HepG2 (cell line): ENCODE measurements around the gene TNNI2. TPM values are rescaled to one million over a fixed set of nuclear protein-coding genes. Genes with fewer than 3 reads are reported as not detected.

Source experiments
- ATAC-seq: fragments of 200-7000 bp; cut with Tn5 transposase; 3 replicates; pipeline ENCODE4 v1.9.1; 2020; ENCODE audit warnings: mild to moderate bottlenecking, moderate library complexity
- BruUV-seq: library from RNA; stranded (reverse); fragments of 400-500 nt; replicated peaks from 2 replicates; lab custom pipeline; 2021; lab: Mats Ljungman, UMichigan
- CTCF ChIA-PET: fragments of 300-600 bp; formaldehyde crosslinking; extraction: SDS; loops from one replicate; lab custom pipeline; 2021; ENCODE audit warnings: low total read pairs, inconsistent platforms, low intra/inter-chr PET ratio; lab: Yijun Ruan, JAX
- POLR2A ChIA-PET: fragments of 350-600 bp; sonication (Branson Sonifier 250); formaldehyde crosslinking; loops from one replicate; lab custom pipeline; 2020; ENCODE audit warnings: antibody characterized with exemption, inconsistent platforms; lab: Yijun Ruan, JAX
- DNase-seq: peaks from one replicate; pipeline ENCODE4 v3.0.0-alpha.2; 2015; ENCODE audit warnings: low spot score
- FAIRE-seq: peaks from 3 replicates; lab custom pipeline; 2011; peaks lifted over from hg19 to GRCh38; lab: Jason Lieb, UNC
- H2AFZ ChIP-seq: one replicate; pipeline ENCODE4 v1.6.1; 2011; ENCODE audit warnings: low read length, inconsistent platforms
- H3K27ac ChIP-seq: fragments of 300-600 bp; 3 replicates; pipeline ENCODE4 v1.8.0; 2011; ENCODE audit warnings: mixed run types, mild to moderate bottlenecking, mixed read lengths, low read length, inconsistent platforms; ENCODE audit not compliant: insufficient read depth; ENCODE audit errors: extremely low read length
- H3K27me3 ChIP-seq, 2 experiments: fragments of 200-600 bp in 1 of 2; 2 replicates in 1 of 2; 3 replicates in 1 of 2; pipeline versions ENCODE4 v1.6.0 to v1.8.0; 2011; ENCODE audit warnings: low read length in 2 of 2, mild to moderate bottlenecking in 2 of 2, moderate library complexity in 2 of 2, inconsistent platforms in 1 of 2; ENCODE audit not compliant: insufficient read depth in 2 of 2, control insufficient read depth in 1 of 2
- H3K36me3 ChIP-seq, 2 experiments: fragments of 200-600 bp in 1 of 2; replicated peaks in 1 of 2; 2 replicates in 1 of 2; 3 replicates in 1 of 2; pipeline versions ENCODE4 v1.5.1 to v1.8.0; 2011; ENCODE audit warnings: low read length in 2 of 2, inconsistent platforms in 1 of 2; ENCODE audit not compliant: insufficient read depth in 2 of 2, control insufficient read depth in 1 of 2
- H3K4me1 ChIP-seq: 2 replicates; pipeline ENCODE4 v1.5.1; 2012; ENCODE audit warnings: low read length, inconsistent platforms; ENCODE audit not compliant: insufficient read depth
- H3K4me2 ChIP-seq: 2 replicates; pipeline ENCODE4 v1.6.0; 2011; ENCODE audit warnings: low read depth, low read length, inconsistent platforms
- H3K4me3 ChIP-seq, 3 experiments: fragments of 200-600 bp in 1 of 3; sonication (generic), shearing (Covaris generic) in 1 of 3; replicated peaks in 1 of 3; 2 replicates each; pipeline ENCODE4 v1.5.1; 2011 to 2016; ENCODE audit warnings: low read length in 3 of 3, inconsistent platforms in 2 of 3, low read depth in 2 of 3, mild to moderate bottlenecking in 2 of 3, control low read depth in 1 of 3, mixed read lengths in 1 of 3; ENCODE audit not compliant: insufficient read depth in 1 of 3
- H3K79me2 ChIP-seq: one replicate; pipeline ENCODE4 v1.6.1; 2011; ENCODE audit warnings: low read length, inconsistent platforms; ENCODE audit not compliant: insufficient read depth
- H3K9ac ChIP-seq: 2 replicates; pipeline ENCODE4 v1.6.0; 2011; ENCODE audit warnings: mild to moderate bottlenecking, low read depth, low read length, inconsistent platforms; ENCODE audit not compliant: insufficient read depth
- H3K9me3 ChIP-seq: 2 replicates; pipeline ENCODE4 v1.5.1; 2012; ENCODE audit warnings: mild to moderate bottlenecking, low read length
- H4K20me1 ChIP-seq: 2 replicates; pipeline ENCODE4 v1.6.0; 2011; ENCODE audit warnings: inconsistent platforms, mild to moderate bottlenecking, low read length, moderate library complexity; ENCODE audit not compliant: insufficient read depth
- CEBPG ChIP-seq: IDR thresholded peaks from 2 replicates; pipeline ENCODE4 v1.6.1; 2016
- GATA4 ChIP-seq: sonication (generic); IDR thresholded peaks from 2 replicates; pipeline ENCODE4 v1.6.1; 2016; ENCODE audit warnings: antibody characterized with exemption, low read depth, borderline replicate concordance
- RAD21 ChIP-seq: fragments of 450-650 bp; formaldehyde crosslinking; IDR thresholded peaks from 2 replicates; pipeline ENCODE4 v1.5.0; 2020; ENCODE audit warnings: mild to moderate bottlenecking
- SIN3B ChIP-seq: fragments of 150-350 bp; IDR thresholded peaks from 2 replicates; pipeline ENCODE4 v1.6.1; 2014; ENCODE audit warnings: low read length
- SMARCC2 ChIP-seq: fragments of 450-650 bp; IDR thresholded peaks from 2 replicates; pipeline ENCODE4 v1.6.1; 2017; ENCODE audit warnings: antibody characterized with exemption, mild to moderate bottlenecking
- SRSF1 ChIP-seq: fragments of 200-400 bp; formaldehyde crosslinking; optimal IDR thresholded peaks from 2 replicates; pipeline ENCODE3; 2017; ENCODE audit warnings: mild to moderate bottlenecking, low read depth, low read length, moderate library complexity
- ZBTB38 ChIP-seq: sonication (generic); formaldehyde crosslinking; IDR thresholded peaks from 2 replicates; pipeline ENCODE4 v1.5.1; 2020; ENCODE audit warnings: mild to moderate bottlenecking, missing genetic modification reagents
- ZBTB44 ChIP-seq: sonication (generic); formaldehyde crosslinking; IDR thresholded peaks from 2 replicates; pipeline ENCODE4 v1.4.0; 2020; ENCODE audit warnings: missing genetic modification reagents
- ZC3H13 ChIP-seq: sonication (generic); formaldehyde crosslinking; IDR thresholded peaks from 2 replicates; pipeline ENCODE4 v1.8.1; 2023; ENCODE audit warnings: mild to moderate bottlenecking, missing genetic modification reagents, moderate library complexity
- WGBS: methylation state at CpG from one replicate; pipeline ENCODE4 v1.1.6; 2017; ENCODE audit warnings: low lambda C conversion rate; 5-methylcytosine and 5-hydroxymethylcytosine counted together
- in situ Hi-C: cut with HindIII; loops from 2 replicates; pipeline ENCODE4 v1.10.0; 2017; ENCODE audit warnings: low pct_unique_long_range_greater_than_20kb; ENCODE audit not compliant: extremely low pct_ligation_motif_present
- intact Hi-C: fragments of 100-400 bp; cut with micrococcal nuclease; formaldehyde crosslinking; loops from one replicate; pipeline ENCODE4 v1.10.0; 2022; ENCODE audit not compliant: unreplicated experiment
- polyA plus RNA-seq, 8 experiments: library from polyadenylated mRNA; depleted of rRNA in 3 of 8; stranded (reverse) in 7 of 8; unstranded in 1 of 8; fragments of >200 nt; fragmentation: Illumina TruSeq in 4 of 8; extraction: Trizol in 4 of 8; gene quantifications; 2 replicates each; pipeline versions ENCODE4 v1.2.1 to v1.2.3, GENCODE V29; 2011 to 2016; ENCODE audit warnings: low read depth in 4 of 8, missing spikeins in 1 of 8, mixed read lengths in 1 of 8; ENCODE audit not compliant: insufficient read depth in 1 of 8
- total RNA-seq, 5 experiments: library from RNA; depleted of rRNA; stranded (reverse); fragments of >200 nt; fragmentation: Illumina TruSeq; extraction: Trizol; gene quantifications; 2 replicates each; pipeline ENCODE4 v1.2.3, GENCODE V29; 2016; ENCODE audit warnings: low read depth in 1 of 5
- TF ChIP-seq, protein P1 (sequence below): sonication (generic); formaldehyde crosslinking; IDR thresholded peaks from 2 replicates; pipeline ENCODE4 v1.4.0; 2020; ENCODE audit warnings: low read depth, missing genetic modification reagents
- TF ChIP-seq, protein P2 (sequence below): sonication (generic); formaldehyde crosslinking; IDR thresholded peaks from 2 replicates; pipeline ENCODE4 v1.5.0; 2020; ENCODE audit warnings: mild to moderate bottlenecking, missing genetic modification reagents

TNNI2 gene
- total and polyA plus RNA-seq, 2 of the 13 experiments (the other 11 are each of a cell fraction or from before 2014, with no cell fraction given): 7.2 to 12.0 TPM

DNA sequence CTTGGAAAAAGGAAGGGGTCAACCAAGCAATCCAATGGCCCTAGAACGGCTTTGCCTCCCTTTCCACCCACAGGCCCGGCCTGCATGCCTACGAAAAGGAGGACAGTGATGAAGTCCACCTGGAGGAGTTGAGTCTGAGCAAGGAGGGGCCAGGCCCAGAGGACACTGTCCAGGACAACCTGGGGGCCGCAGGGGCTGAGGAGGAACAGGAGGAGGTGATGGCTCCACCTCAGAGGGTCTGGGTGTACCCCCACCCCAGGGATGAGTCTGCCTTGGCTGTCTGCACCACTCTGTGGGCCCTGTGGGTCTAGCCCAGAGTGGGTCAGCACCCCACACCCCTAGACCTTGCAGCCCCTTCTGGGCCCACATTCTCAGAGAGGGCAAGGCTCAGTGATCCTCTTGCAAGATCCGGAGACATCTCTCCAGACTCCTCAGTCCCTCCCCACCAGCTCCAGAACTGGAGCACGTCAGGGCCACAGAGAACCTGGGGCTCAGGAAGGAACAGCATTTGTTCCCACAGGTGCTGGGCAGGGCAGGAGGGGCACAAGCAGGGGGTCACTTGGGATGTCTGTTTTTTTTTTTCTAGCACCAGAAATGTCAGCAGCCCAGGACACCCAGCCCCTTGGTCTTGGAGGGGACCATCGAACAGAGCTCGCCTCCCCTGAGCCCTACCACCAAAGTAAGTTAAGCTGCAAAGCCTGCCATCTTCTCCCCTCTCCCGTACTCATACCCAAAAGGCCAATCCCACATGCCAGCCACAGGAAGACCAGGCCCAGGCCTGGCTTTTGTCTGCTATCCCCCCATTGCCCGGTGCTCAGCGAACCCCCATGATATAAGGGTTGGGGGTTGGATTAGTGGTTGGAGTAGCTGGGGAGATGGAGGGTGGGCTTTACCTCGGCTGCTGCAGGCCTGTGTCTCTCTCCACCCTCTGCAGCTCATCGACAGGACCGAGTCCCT, 44.8 kb downstream of the TNNI2 start (continued):
- TF ChIP-seq ZC3H13 (CRISPR knock-in tag) (no peak), SIN3B (no peak), CEBPG (no peak), ZBTB38 (CRISPR knock-in tag) (no peak)
- TF ChIP-seq, protein P1, sequence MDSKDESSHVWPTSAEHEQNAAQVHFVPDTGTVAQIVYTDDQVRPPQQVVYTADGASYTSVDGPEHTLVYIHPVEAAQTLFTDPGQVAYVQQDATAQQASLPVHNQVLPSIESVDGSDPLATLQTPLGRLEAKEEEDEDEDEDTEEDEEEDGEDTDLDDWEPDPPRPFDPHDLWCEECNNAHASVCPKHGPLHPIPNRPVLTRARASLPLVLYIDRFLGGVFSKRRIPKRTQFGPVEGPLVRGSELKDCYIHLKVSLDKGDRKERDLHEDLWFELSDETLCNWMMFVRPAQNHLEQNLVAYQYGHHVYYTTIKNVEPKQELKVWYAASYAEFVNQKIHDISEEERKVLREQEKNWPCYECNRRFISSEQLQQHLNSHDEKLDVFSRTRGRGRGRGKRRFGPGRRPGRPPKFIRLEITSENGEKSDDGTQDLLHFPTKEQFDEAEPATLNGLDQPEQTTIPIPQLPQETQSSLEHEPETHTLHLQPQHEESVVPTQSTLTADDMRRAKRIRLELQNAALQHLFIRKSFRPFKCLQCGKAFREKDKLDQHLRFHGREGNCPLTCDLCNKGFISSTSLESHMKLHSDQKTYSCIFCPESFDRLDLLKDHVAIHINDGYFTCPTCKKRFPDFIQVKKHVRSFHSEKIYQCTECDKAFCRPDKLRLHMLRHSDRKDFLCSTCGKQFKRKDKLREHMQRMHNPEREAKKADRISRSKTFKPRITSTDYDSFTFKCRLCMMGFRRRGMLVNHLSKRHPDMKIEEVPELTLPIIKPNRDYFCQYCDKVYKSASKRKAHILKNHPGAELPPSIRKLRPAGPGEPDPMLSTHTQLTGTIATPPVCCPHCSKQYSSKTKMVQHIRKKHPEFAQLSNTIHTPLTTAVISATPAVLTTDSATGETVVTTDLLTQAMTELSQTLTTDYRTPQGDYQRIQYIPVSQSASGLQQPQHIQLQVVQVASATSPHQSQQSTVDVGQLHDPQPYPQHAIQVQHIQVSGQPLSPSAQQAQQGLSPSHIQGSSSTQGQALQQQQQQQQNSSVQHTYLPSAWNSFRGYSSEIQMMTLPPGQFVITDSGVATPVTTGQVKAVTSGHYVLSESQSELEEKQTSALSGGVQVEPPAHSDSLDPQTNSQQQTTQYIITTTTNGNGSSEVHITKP (CRISPR knock-in tag): no peak

GRCh38 chr11:1884303-1884700, 45.5 kb downstream of the TNNI2 start:
- FAIRE-seq: no peak
- CTCF ChIA-PET: interaction anchor here (7.1 kb wide), 1 partner anchor 267 kb away, joined by 108 read pairs; no protein-coding TSS in a partner anchor
- no peak for TF ChIP-seq ZBTB44 (CRISPR knock-in tag)
- no peak for TF ChIP-seq SMARCC2
- no peak for TF ChIP-seq GATA4
- TF ChIP-seq RAD21 (CRISPR knock-in tag): no peak
- TF ChIP-seq SRSF1: no peak
- TF ChIP-seq, protein P2, sequence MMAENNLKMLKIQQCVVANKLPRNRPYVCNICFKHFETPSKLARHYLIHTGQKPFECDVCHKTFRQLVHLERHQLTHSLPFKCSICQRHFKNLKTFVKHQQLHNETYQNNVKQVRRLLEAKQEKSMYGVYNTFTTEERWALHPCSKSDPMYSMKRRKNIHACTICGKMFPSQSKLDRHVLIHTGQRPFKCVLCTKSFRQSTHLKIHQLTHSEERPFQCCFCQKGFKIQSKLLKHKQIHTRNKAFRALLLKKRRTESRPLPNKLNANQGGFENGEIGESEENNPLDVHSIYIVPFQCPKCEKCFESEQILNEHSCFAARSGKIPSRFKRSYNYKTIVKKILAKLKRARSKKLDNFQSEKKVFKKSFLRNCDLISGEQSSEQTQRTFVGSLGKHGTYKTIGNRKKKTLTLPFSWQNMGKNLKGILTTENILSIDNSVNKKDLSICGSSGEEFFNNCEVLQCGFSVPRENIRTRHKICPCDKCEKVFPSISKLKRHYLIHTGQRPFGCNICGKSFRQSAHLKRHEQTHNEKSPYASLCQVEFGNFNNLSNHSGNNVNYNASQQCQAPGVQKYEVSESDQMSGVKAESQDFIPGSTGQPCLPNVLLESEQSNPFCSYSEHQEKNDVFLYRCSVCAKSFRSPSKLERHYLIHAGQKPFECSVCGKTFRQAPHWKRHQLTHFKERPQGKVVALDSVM (CRISPR knock-in tag): no peak

More at GRCh38 chr11:1884303-1884700, 45.5 kb downstream of the TNNI2 start:
- in situ Hi-C loops (loop anchor here (5.0 kb wide), 1 partner anchor 268 kb away; no protein-coding TSS in a partner anchor), intact Hi-C loops (loop anchor here (5.0 kb wide), 1 partner anchor 468 kb away; no protein-coding TSS in a partner anchor)
- Histone ChIP-seq H3K4me3 (no peak overlapping the region), H4K20me1 (no peaks in the 10 kb centered on the region), H3K79me2 (no peaks in the 10 kb centered on the region), H2AFZ (no peak overlapping the region), H3K9me3 (no peaks in the 10 kb centered on the region), H3K36me3 (no peaks in the 10 kb centered on the region), H3K4me2 (no peak overlapping the region), H3K4me1 (peaks cover 15% of the 10 kb centered on the region; the same call in 1 of the 2 replicates), H3K27me3 (peaks cover 10 to 67% of the 10 kb centered on the region in 2 experiments), H3K9ac (no peak overlapping the region), H3K27ac (no peak overlapping the region)
- DNase-seq (no peak), ATAC-seq (no peak)
- BruUV-seq: no TSS peak
- POLR2A ChIA-PET: interaction anchor here (1.0 kb wide), 1 partner anchor 268 kb away, joined by 4 read pairs; no protein-coding TSS in a partner anchor
- 16% methylated on average over 4 of the region's 5 CpGs for WGBS
